ENCODE measurements around the gene HTR5A. TPM values are rescaled to one million over a fixed set of nuclear protein-coding genes. Genes with fewer than 3 reads are reported as not detected.

Gene HTR5A
- total RNA-seq, 4 donors from 2014 or later: not detected

- Histone ChIP-seq H3K4me3 (no peak overlapping the region), H3K4me1 (peaks cover 0 to 7% (median 3%) of the 10 kb centered on the region in 4 donors), H3K27me3 (peaks cover 0 to 56% (median 4%) of the 10 kb centered on the region in 4 donors), H3K27ac (replicated peaks in 1 of 4) (no peak overlapping the region), H3K9me3 (no peaks in the 10 kb centered on the region), H3K36me3 (no peaks in the 10 kb centered on the region)
- no peak for DNase-seq (ENCODE audit: extremely low spot score)
- no peak for TF ChIP-seq CTCF (IDR thresholded peaks at IDR 0.05)
- intact Hi-C loops (cut with DNase I): no loop called here
- WGBS: 69% methylated on average over 27 of the region's 43 CpGs
Measured at GRCh38 chr7:155071121-155071651, 1.1 kb downstream of the HTR5A start.

- WGBS: 77% methylated on average over 8 of the region's 8 CpGs
- TF ChIP-seq EP300 (IDR thresholded peaks at IDR 0.05) (no peak), POLR2AphosphoS5 (IDR thresholded peaks at IDR 0.05) (no peak), POLR2A (IDR thresholded peaks at IDR 0.05; ENCODE audit: low read depth) (no peak), CTCF (IDR thresholded peaks at IDR 0.05) (no peak)
- no peak overlapping the region for H3K27ac ChIP-seq (replicated peaks in 1 of 4)
- DNase-seq (ENCODE audit: extremely low spot score): no peak
- no peaks in the 10 kb centered on the region for H3K9me3 ChIP-seq
- peaks cover 0 to 7% (median 3%) of the 10 kb centered on the region in 4 donors for H3K4me1 ChIP-seq
- H3K4me3 ChIP-seq: no peak overlapping the region
- H3K36me3 ChIP-seq: no peaks in the 10 kb centered on the region
- intact Hi-C loops (cut with DNase I): no loop called here
- H3K27me3 ChIP-seq: peaks cover 0 to 60% (median 4%) of the 10 kb centered on the region in 4 donors
Measured at GRCh38 chr7:155071916-155072571, 1.9 kb downstream of the HTR5A start.

GRCh38 chr7:155073922-155074321 lies 3.8 kb downstream of the HTR5A start:
- H3K4me1 ChIP-seq: peaks cover 0 to 7% (median 3%) of the 10 kb centered on the region in 4 donors
- H3K36me3 ChIP-seq: no peaks in the 10 kb centered on the region
- H3K4me3 ChIP-seq: no peak overlapping the region
- TF ChIP-seq CTCF (IDR thresholded peaks at IDR 0.05) (no peak), EP300 (IDR thresholded peaks at IDR 0.05) (no peak), POLR2AphosphoS5 (IDR thresholded peaks at IDR 0.05) (no peak), POLR2A (IDR thresholded peaks at IDR 0.05; ENCODE audit: low read depth) (no peak)
- no peak overlapping the region for H3K27ac ChIP-seq (replicated peaks in 1 of 4)
- DNase-seq (ENCODE audit: extremely low spot score): no peak
- intact Hi-C loops (cut with DNase I): no loop called here
- H3K9me3 ChIP-seq: no peaks in the 10 kb centered on the region
- H3K27me3 ChIP-seq: peaks cover 0 to 62% (median 4%) of the 10 kb centered on the region in 4 donors

- Histone ChIP-seq H3K4me1 (no peaks in the 10 kb centered on the region), H3K4me3 (no peak overlapping the region), H3K27ac (replicated peaks in 1 of 4) (no peak overlapping the region), H3K9me3 (no peaks in the 10 kb centered on the region), H3K27me3 (peaks cover 0 to 31% (median 0%) of the 10 kb centered on the region in 4 donors), H3K36me3 (no peaks in the 10 kb centered on the region)
- 91% methylated on average over 12 of the region's 14 CpGs for WGBS
- TF ChIP-seq EP300 (IDR thresholded peaks at IDR 0.05): no peak
- TF ChIP-seq POLR2A (IDR thresholded peaks at IDR 0.05; ENCODE audit: low read depth): no peak
- TF ChIP-seq CTCF (IDR thresholded peaks at IDR 0.05): no peak
- no peak for TF ChIP-seq POLR2AphosphoS5 (IDR thresholded peaks at IDR 0.05)
- intact Hi-C loops (cut with DNase I): no loop called here
- no peak for DNase-seq (ENCODE audit: extremely low spot score)
Measured at GRCh38 chr7:155084021-155084420, 13.9 kb downstream of the HTR5A start.

- intact Hi-C loops (cut with DNase I): no loop called here
- Histone ChIP-seq H3K9me3 (no peaks in the 10 kb centered on the region), H3K4me1 (no peaks in the 10 kb centered on the region), H3K4me3 (no peak overlapping the region), H3K36me3 (no peaks in the 10 kb centered on the region), H3K27ac (replicated peaks in 1 of 4) (no peak overlapping the region), H3K27me3 (peaks cover 0 to 31% (median 0%) of the 10 kb centered on the region in 4 donors)
- whole genome bisulfite sequencing: 69% methylated on average over 5 of the region's 5 CpGs
- no peak for TF ChIP-seq POLR2A (IDR thresholded peaks at IDR 0.05; ENCODE audit: low read depth)
- TF ChIP-seq EP300 (IDR thresholded peaks at IDR 0.05): no peak
- no peak for DNase-seq (ENCODE audit: extremely low spot score)
Measured at GRCh38 chr7:155084969-155085368, 14.8 kb downstream of the HTR5A start.

All from esophagus muscularis mucosa (tissue), 4 donors.